T-cell (primary cell): ENCODE measurements around the gene CLIP2. TPM values are rescaled to one million over a fixed set of nuclear protein-coding genes. Genes with fewer than 3 reads are reported as not detected.
"Not testable (repeated sequence)": the region's sequence is repeated elsewhere in the genome, so short reads cannot be mapped to it uniquely, and the experiment has no call there.

Source experiments
- ATAC-seq, 4 experiments: fragments of 200-7000 bp in 3 of 4; fragments of 150-1000 bp in 1 of 4; cut with Tn5 transposase; replicated peaks in 1 of 4; 1 replicate in 3 of 4; 2 replicates in 1 of 4; pipeline ENCODE4 v1.10.0; 2021; ENCODE audit warnings: moderate library complexity in 3 of 4, mild to moderate bottlenecking in 2 of 4, moderate number of reproducible peaks in 1 of 4
- CTCF ChIA-PET, 2 donors: fragments of 300-600 bp; sonication (Branson Sonifier 250); formaldehyde crosslinking; loops; one replicate each; lab custom pipeline; 2022; ENCODE audit warnings: antibody characterized with exemption in 2 of 2; lab: Charles Lee
- POLR2A ChIA-PET, 2 donors: fragments of 300-600 bp; sonication (Branson Sonifier 250); formaldehyde crosslinking; loops; one replicate each; lab custom pipeline; 2022; ENCODE audit warnings: antibody characterized with exemption in 2 of 2; lab: Charles Lee
- DNase-seq, 35 experiments: peaks; one replicate each; pipeline versions ENCODE4 v3.0.0 to v3.0.0-alpha.2; 2013 to 2023
- H3K27ac ChIP-seq: one replicate; pipeline ENCODE4 v1.5.1; 2013; ENCODE audit warnings: low read length
- H3K27me3 ChIP-seq, 2 experiments: replicated peaks in 1 of 2; 1 replicate in 1 of 2; 2 replicates in 1 of 2; pipeline versions ENCODE4 v1.6.1 to v1.7.0; 2013; ENCODE audit warnings: low read length in 1 of 2, mixed read lengths in 1 of 2; ENCODE audit not compliant: control insufficient read depth in 2 of 2, insufficient read depth in 2 of 2; ENCODE audit errors: extremely low read depth in 1 of 2
- H3K36me3 ChIP-seq, 2 donors: 1 replicate in 1 of 2; 2 replicates in 1 of 2; pipeline versions ENCODE4 v1.6.1 to v1.7.0; 2013; ENCODE audit warnings: low read length in 1 of 2; ENCODE audit not compliant: control insufficient read depth in 2 of 2, insufficient read depth in 1 of 2; ENCODE audit errors: extremely low read depth in 1 of 2
- H3K4me1 ChIP-seq, 2 experiments: 1 replicate in 1 of 2; 2 replicates in 1 of 2; pipeline versions ENCODE4 v1.6.1 to v1.7.0; 2013; ENCODE audit warnings: low read length in 2 of 2, mixed read lengths in 1 of 2; ENCODE audit not compliant: insufficient read depth in 2 of 2, control insufficient read depth in 1 of 2; ENCODE audit errors: extremely low read depth in 1 of 2
- H3K4me3 ChIP-seq, 2 donors: 1 replicate in 1 of 2; 2 replicates in 1 of 2; pipeline versions ENCODE4 v1.5.1 to v1.7.0; 2013; ENCODE audit warnings: mild to moderate bottlenecking in 2 of 2, low read length in 1 of 2, moderate library complexity in 1 of 2; ENCODE audit not compliant: control insufficient read depth in 1 of 2; ENCODE audit errors: extremely low read depth in 1 of 2
- H3K9me3 ChIP-seq: 2 replicates; pipeline ENCODE4 v1.7.0; 2013
- H3K27ac Mint-ChIP-seq, 2 donors: one replicate each; pipeline ENCODE4 v1.8.0; 2020 to 2021; ENCODE audit warnings: mild to moderate bottlenecking in 2 of 2, mixed read lengths in 2 of 2
- H3K27me3 Mint-ChIP-seq, 2 donors: one replicate each; pipeline ENCODE4 v1.8.0; 2021 to 2022; ENCODE audit warnings: mixed read lengths in 2 of 2
- H3K36me3 Mint-ChIP-seq: one replicate; pipeline ENCODE4 v1.8.0; 2021; ENCODE audit warnings: mixed read lengths
- H3K4me1 Mint-ChIP-seq, 3 donors: one replicate each; pipeline ENCODE4 v1.8.0; 2020 to 2022; ENCODE audit warnings: mixed read lengths in 3 of 3, mild to moderate bottlenecking in 1 of 3
- H3K4me3 Mint-ChIP-seq, 3 donors: one replicate each; pipeline ENCODE4 v1.8.0; 2020 to 2022; ENCODE audit warnings: mild to moderate bottlenecking in 3 of 3, mixed read lengths in 3 of 3, moderate library complexity in 3 of 3
- H3K9me3 Mint-ChIP-seq, 3 donors: one replicate each; pipeline ENCODE4 v1.8.0; 2020 to 2022; ENCODE audit warnings: mixed read lengths in 3 of 3
- WGBS: methylation state at CpG from one replicate; pipeline ENCODE4 v1.1.5; 2013; ENCODE audit warnings: missing lambda C conversion rate; ENCODE audit not compliant: insufficient coverage; 5-methylcytosine and 5-hydroxymethylcytosine counted together
- total RNA-seq, 35 experiments: library from RNA in 6 of 35; stranded (reverse) in 6 of 35; fragments of 120-200 nt in 1 of 35; gene quantifications; one replicate each; pipeline versions ENCODE4 v1.2.1 to v1.2.4 and lab custom pipeline; 2013 to 2026

CLIP2 gene
- total RNA-seq, 5 donors from 2014 or later (not counting 1 experiment from before 2014, with no cell fraction given), result 3.1 to 8.5 (median 6.3) TPM

DNA sequence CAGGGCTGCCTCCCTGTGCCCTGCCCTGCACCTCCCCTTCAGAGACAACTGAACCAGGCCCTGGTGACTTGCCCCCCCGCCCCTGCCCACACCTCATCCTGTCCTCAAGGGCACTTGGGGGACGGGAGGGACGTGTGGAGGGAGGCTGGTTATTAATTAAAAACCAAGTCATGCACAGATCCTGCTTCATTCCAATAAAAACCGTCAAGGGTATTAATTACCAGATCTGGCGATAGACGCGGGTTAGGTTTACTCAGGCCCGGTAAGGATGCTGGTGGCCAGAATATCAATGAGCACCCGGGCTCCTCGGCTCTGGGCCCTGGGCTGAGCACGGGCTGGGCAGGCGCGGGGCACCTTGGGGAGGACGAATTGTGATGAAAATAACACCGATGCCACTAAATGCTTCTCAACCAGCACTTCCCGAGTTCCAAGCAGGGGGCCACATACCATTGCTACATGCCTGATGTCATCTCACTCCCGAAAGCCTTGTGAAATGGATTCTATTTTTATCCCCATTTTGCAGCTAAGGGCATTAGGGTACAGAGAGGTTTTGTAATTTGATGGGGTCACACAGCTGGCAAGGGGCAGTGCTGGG is 140.0 kb downstream of the CLIP2 start:
- H3K9me3 Mint-ChIP-seq, result no peaks in the 10 kb centered on the region
- CTCF ChIA-PET, result interaction anchor here in 1 of 2 donors (0.6 kb wide), 1 partner anchor 311 kb away, joined by 3 read pairs; no protein-coding TSS in a partner anchor
- no peak overlapping the region for H3K4me3 Mint-ChIP-seq
- H3K9me3 ChIP-seq, result no peaks in the 10 kb centered on the region
- H3K27me3 Mint-ChIP-seq, result no peaks in the 10 kb centered on the region
- peaks cover 0 to 12% of the 10 kb centered on the region in 2 experiments for H3K27me3 ChIP-seq
- H3K27ac ChIP-seq, result no peak overlapping the region
- H3K27ac Mint-ChIP-seq, result no peak overlapping the region
- DNase-seq (no peak), ATAC-seq (no peak)
- no peaks in the 10 kb centered on the region for H3K36me3 ChIP-seq
- H3K36me3 Mint-ChIP-seq, result no peaks in the 10 kb centered on the region
- WGBS, result 86% methylated on average over 11 of the region's 17 CpGs
- H3K4me3 ChIP-seq, result no peak overlapping the region
- H3K4me1 ChIP-seq, result no peaks in the 10 kb centered on the region
- POLR2A ChIA-PET, result no interaction called here
- H3K4me1 Mint-ChIP-seq, result no peaks in the 10 kb centered on the region

DNA sequence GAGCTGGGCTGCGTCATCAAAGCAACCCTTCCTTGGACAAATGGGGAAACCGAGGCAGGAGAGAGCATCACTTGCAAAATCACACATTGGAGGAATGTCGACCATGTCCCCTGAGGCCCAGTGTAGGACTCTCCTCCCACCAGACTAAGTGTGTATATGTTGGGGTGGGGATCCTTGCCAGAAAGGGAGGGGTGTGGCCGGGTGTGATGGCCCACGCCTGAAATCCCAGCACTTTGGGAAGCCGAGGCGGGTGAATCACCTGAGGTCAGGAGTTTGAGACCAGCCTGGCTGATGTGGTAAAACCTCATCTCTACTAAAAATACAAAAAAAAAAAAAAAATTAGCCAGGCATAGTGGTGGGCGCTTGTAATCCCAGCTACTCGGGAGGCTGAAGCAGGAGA is 141.2 kb downstream of the CLIP2 start:
- CTCF ChIA-PET, H3K4me3 ChIP-seq, H3K36me3 ChIP-seq, DNase-seq, H3K9me3 Mint-ChIP-seq, POLR2A ChIA-PET, H3K4me1 Mint-ChIP-seq, H3K9me3 ChIP-seq, H3K27me3 Mint-ChIP-seq, H3K27ac ChIP-seq, H3K27ac Mint-ChIP-seq, ATAC-seq, H3K4me3 Mint-ChIP-seq, H3K36me3 Mint-ChIP-seq, H3K4me1 ChIP-seq: not testable (repeated sequence)
- H3K27me3 ChIP-seq, result peaks cover 0 to 19% of the 10 kb centered on the region in 2 experiments
- WGBS, result 94% methylated on average over 2 of the region's 9 CpGs

DNA sequence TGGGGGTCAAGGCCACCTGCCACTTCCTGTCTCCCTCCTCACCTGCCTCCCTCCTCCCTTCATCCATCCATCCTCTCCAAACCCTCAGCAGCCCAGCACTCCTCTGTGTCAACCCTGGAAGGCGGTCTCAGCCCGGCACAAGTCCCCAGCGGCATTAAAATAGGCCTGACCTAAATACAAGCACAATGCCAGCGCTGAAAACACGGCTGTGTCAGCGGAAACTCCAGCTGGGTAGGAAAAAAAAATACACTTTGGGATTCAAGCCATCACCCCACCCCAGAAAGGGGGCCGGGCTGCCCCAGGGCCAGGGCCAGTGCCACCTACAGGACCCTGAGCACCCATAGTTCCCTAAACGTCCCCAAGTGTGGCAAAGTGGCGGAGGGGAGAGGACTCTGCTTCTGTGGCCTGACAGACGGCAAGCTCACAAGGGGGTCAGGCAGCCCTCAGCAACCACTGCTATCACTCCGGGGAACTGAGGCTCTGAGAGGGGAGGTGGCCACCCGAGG is 141.8 kb downstream of the CLIP2 start:
- no peaks in the 10 kb centered on the region for H3K4me1 ChIP-seq
- H3K9me3 ChIP-seq, result no peaks in the 10 kb centered on the region
- ChIA-PET CTCF (no interaction called here), POLR2A (no interaction called here)
- 94% methylated on average over 8 of the region's 12 CpGs for WGBS
- peaks cover 0 to 19% of the 10 kb centered on the region in 2 experiments for H3K27me3 ChIP-seq
- DNase-seq (no peak), ATAC-seq (no peak)
- H3K27ac ChIP-seq, result no peak overlapping the region
- H3K36me3 ChIP-seq, result no peaks in the 10 kb centered on the region
- no peak overlapping the region for H3K4me3 Mint-ChIP-seq
- no peak overlapping the region for H3K4me3 ChIP-seq
- H3K4me1 Mint-ChIP-seq, result no peaks in the 10 kb centered on the region
- H3K9me3 Mint-ChIP-seq, result no peaks in the 10 kb centered on the region
- H3K27me3 Mint-ChIP-seq, result no peaks in the 10 kb centered on the region
- no peak overlapping the region for H3K27ac Mint-ChIP-seq
- H3K36me3 Mint-ChIP-seq, result no peaks in the 10 kb centered on the region

DNA sequence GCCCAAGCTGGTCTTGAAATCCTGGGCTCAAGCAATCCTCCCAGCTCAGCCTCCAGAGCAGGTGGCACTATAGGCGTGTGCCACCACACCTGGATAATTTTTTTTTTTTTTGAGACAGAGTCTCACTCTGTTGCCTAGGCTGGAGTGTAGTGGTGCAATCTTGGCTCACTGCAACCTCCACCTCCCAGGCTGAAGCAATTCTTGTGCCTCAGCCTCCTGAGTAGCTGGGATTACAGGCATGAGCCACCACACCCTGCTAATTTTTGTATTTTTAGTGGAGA is 148.0 kb downstream of the CLIP2 start:
- H3K27me3 ChIP-seq, result peaks cover 0 to 28% of the 10 kb centered on the region in 2 experiments
- ATAC-seq, H3K27ac Mint-ChIP-seq, H3K9me3 Mint-ChIP-seq, CTCF ChIA-PET, DNase-seq, H3K4me3 ChIP-seq, H3K27me3 Mint-ChIP-seq, H3K36me3 Mint-ChIP-seq, H3K4me1 Mint-ChIP-seq, H3K9me3 ChIP-seq, H3K4me1 ChIP-seq, H3K36me3 ChIP-seq, H3K4me3 Mint-ChIP-seq, H3K27ac ChIP-seq, POLR2A ChIA-PET: not testable (repeated sequence)
- no CpG with 5 or more reads among the region's 1 CpG for WGBS

DNA sequence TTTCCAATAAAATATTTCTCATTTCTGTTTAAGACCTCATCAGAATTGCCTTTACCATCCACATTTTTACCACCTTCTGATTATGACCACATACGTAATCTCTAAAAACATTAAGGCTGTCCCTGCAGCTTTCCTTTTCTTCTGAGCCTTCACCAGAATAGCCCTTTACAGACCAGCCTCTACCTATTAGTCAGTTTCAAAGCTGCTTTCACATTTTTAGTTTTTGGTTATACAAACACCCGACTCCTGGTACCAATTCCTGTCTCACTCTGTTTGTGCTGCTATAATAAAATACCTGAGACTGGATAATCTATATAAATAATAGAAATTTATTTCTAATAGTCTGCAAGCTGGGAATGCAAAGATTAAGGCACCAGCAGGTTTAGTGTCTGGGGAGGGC is 149.1 kb downstream of the CLIP2 start:
- Mint-ChIP-seq H3K27ac (no peak overlapping the region), H3K4me1 (no peaks in the 10 kb centered on the region), H3K9me3 (peaks cover 0 to 5% (median 0%) of the 10 kb centered on the region in 3 donors), H3K4me3 (no peak overlapping the region), H3K27me3 (peaks cover 0 to 6% of the 10 kb centered on the region in 2 donors), H3K36me3 (no peaks in the 10 kb centered on the region)
- ChIA-PET POLR2A (no interaction called here), CTCF (no interaction called here)
- Histone ChIP-seq H3K4me3 (no peak overlapping the region), H3K9me3 (no peaks in the 10 kb centered on the region), H3K27me3 (peaks cover 0 to 28% of the 10 kb centered on the region in 2 experiments), H3K36me3 (no peaks in the 10 kb centered on the region), H3K4me1 (no peaks in the 10 kb centered on the region), H3K27ac (no peak overlapping the region)
- 100% methylated on average over 1 of the region's 2 CpGs for WGBS
- DNase-seq (no peak), ATAC-seq (no peak)

DNA sequence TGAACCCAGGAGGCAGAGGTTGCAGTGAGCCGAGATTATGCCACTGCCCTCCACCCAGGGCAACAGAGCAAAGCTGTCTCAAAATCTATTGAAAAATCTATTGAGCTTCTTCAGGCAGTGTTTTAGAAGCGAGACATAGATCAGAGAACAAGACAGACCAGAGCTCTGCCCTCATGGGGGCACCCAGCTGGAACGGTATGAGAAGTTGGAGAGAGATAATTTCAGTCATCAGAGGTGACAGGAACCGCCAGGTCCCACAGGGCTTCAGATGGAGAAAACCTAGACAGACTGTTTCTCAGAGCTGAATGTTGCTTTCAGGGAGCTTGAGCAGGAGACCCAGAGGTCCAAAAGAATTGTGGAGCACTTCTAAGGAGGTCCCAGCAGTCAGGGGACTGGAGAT is 150.3 kb downstream of the CLIP2 start:
- no peak overlapping the region for H3K27ac Mint-ChIP-seq
- no peak overlapping the region for H3K27ac ChIP-seq
- no peak overlapping the region for H3K4me3 Mint-ChIP-seq
- H3K36me3 Mint-ChIP-seq, result no peaks in the 10 kb centered on the region
- H3K36me3 ChIP-seq, result no peaks in the 10 kb centered on the region
- H3K27me3 Mint-ChIP-seq, result peaks cover 0 to 6% of the 10 kb centered on the region in 2 donors
- peaks cover 0 to 29% of the 10 kb centered on the region in 2 experiments for H3K27me3 ChIP-seq
- 83% methylated on average over 4 of the region's 4 CpGs for WGBS
- no peak for ATAC-seq
- H3K9me3 Mint-ChIP-seq, result peaks cover 0 to 5% (median 0%) of the 10 kb centered on the region in 3 donors
- no peak for DNase-seq
- ChIA-PET CTCF (no interaction called here), POLR2A (no interaction called here)
- no peaks in the 10 kb centered on the region for H3K4me1 ChIP-seq
- no peaks in the 10 kb centered on the region for H3K9me3 ChIP-seq
- no peaks in the 10 kb centered on the region for H3K4me1 Mint-ChIP-seq
- no peak overlapping the region for H3K4me3 ChIP-seq
